ENCODE results near the gene FAM240B.

FAM240B gene

GRCh38 chr9:38718148-38718547 is 1.8 kb downstream of the FAM240B start:
- no peak overlapping the region for H3K4me3 ChIP-seq (ENCODE audit: low read length)
- no peak for TF ChIP-seq ZNF274 (IDR thresholded peaks at IDR 0.05; ENCODE audit: low read depth, low read length)

- TF ChIP-seq ZNF274 (IDR thresholded peaks at IDR 0.05; ENCODE audit: low read depth, low read length), result no peak
Observed at GRCh38 chr9:38715684-38716083, 4.2 kb downstream of the FAM240B start.

GRCh38 chr9:38713426-38713825 is 6.5 kb downstream of the FAM240B start:
- H3K4me3 ChIP-seq (ENCODE audit: low read length), result no peak overlapping the region
- no peak for TF ChIP-seq ZNF274 (IDR thresholded peaks at IDR 0.05; ENCODE audit: low read depth, low read length)

More at GRCh38 chr9:38715684-38716083, 4.2 kb downstream of the FAM240B start:
- no peak overlapping the region for H3K4me3 ChIP-seq (ENCODE audit: low read length)

- H3K4me3 ChIP-seq (ENCODE audit: low read length), result no peak overlapping the region
- TF ChIP-seq ZNF274 (IDR thresholded peaks at IDR 0.05; ENCODE audit: low read depth, low read length), result no peak
Observed at GRCh38 chr9:38708759-38709158, 11.2 kb downstream of the FAM240B start.

DNA sequence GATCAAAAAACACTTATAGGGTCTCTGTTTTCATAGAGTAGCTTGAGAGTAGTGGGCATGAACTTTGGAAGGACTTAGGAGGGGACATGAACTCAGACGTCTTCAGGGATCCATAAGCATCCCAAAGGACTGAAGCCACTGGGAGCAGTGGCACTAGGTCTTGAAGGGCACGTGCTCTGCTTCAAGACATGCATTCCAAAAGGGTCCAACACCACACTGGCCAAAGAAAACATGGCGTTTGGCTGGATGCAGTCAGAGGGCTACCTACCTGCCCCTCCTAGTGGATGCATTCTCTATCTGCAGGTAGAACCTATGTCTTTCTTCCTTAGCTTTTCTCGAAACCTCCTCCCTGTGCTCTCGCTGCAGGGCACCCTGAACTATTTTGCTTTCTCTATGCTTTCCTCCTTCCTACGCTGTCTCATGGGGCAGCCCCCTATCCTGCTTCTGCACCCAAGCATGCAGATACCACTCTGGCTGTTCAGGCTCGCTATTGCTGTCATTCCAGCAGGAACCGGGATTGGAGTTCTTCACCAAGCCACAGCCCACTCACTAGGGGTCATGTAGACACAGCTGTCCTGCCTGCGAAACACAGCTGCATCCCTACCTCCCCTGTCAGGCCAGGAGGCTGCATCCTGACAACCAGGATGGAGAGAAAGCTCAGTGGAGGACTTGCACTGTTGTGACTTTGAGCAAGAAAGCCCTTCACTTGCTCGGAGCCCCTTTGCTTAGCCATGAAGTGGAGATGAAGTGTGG is 11.9 kb downstream of the FAM240B start:
- no peak overlapping the region for H3K4me3 ChIP-seq (ENCODE audit: low read length)
- TF ChIP-seq ZNF274 (IDR thresholded peaks at IDR 0.05; ENCODE audit: low read depth, low read length), result no peak

GRCh38 chr9:38706493-38706892 is 13.4 kb downstream of the FAM240B start:
- TF ChIP-seq ZNF274 (IDR thresholded peaks at IDR 0.05; ENCODE audit: low read depth, low read length), result no peak
- H3K4me3 ChIP-seq (ENCODE audit: low read length), result no peak overlapping the region

DNA sequence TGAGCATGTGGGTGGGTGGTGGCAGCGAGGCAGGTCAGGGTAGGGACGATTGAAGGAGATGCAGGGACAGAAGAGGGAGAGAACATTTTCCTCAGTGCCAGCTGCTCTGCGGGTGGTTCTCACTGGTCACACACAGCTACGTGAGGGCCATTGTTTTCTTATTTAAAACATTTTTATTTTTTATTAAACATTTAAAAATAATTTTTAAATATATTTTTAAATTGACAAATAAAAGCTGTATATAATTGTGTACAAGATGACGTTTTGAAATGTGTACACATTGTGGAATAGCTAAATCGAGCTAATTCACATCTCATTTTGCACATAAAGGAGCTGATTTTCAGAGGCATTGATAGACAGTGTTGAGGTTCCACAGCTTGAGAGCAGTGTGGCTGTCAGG is 14.0 kb downstream of the FAM240B start:
- H3K4me3 ChIP-seq (ENCODE audit: low read length), result no peak overlapping the region
- TF ChIP-seq ZNF274 (IDR thresholded peaks at IDR 0.05; ENCODE audit: low read depth, low read length), result no peak

GRCh38 chr9:38700695-38701094 is 19.2 kb downstream of the FAM240B start:
- H3K4me3 ChIP-seq (ENCODE audit: low read length), result no peak overlapping the region
- no peak for TF ChIP-seq ZNF274 (IDR thresholded peaks at IDR 0.05; ENCODE audit: low read depth, low read length)

DNA sequence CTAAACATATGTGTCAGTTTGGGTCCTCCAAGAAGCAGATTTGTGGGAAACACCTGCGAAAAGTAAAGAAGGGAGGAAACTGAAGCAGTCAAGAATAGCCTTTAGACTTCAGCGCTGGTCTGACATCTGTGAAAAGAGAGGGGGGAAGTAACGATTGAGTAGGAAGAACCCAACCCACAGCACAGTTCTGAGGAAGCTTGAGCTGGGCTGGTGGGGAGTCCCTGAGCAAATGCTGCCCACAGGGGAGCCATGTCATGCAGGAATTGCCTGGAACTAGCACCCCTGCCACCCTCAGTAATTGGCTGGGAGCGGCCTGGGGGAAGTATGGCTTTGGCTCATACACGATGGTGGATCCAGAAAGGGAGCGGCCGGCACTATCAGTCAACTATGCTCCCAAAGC is 20.6 kb downstream of the FAM240B start:
- no peak for TF ChIP-seq ZNF274 (IDR thresholded peaks at IDR 0.05; ENCODE audit: low read depth, low read length)
- H3K4me3 ChIP-seq (ENCODE audit: low read length), result no peak overlapping the region

GRCh38 chr9:38697776-38698300 is 22.1 kb downstream of the FAM240B start:
- no peak overlapping the region for H3K4me3 ChIP-seq (ENCODE audit: low read length)
- TF ChIP-seq ZNF274 (IDR thresholded peaks at IDR 0.05; ENCODE audit: low read depth, low read length), result no peak

DNA sequence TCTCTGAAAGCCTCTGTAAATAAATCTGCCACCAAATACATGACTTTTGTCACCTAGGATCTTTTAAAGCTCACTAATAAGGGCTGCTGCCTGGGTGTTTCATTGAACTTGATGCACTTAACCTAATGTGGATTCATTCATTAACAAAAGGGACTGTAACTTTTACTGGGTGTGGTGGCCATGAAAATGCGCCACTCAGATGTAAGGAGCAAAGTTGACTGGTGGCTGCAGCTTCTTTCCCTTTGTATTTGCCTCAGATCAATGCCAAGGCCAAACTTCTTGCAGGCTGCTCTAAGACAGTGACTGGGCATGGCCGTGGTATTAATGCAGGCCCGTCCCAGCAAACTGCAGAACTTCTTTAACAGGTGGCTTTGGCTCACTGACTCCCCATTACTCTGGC is 22.9 kb downstream of the FAM240B start:
- no peak for TF ChIP-seq ZNF274 (IDR thresholded peaks at IDR 0.05; ENCODE audit: low read depth, low read length)
- no peak overlapping the region for H3K4me3 ChIP-seq (ENCODE audit: low read length)

DNA sequence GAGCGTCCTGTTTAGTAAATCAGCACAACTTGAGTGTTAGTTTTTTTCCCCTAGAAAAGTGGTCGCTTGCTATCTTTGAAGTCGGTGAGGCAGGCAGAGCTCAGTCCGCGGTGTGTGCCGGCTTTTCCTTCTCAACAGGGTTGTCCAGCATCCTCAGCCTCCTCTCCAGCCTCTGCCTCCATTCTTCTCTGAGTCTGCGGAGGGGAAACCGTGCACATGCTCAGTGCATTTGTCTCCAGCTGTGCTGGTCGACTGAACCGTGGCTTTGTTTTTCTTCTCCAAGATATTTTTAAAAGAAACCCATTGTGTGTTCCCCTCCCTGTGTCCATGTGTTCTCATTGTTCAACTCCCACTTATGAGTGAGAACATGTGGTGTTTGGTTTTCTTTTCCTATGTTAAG is 25.3 kb downstream of the FAM240B start:
- TF ChIP-seq ZNF274 (IDR thresholded peaks at IDR 0.05; ENCODE audit: low read depth, low read length), result no peak
- H3K4me3 ChIP-seq (ENCODE audit: low read length), result no peak overlapping the region

GRCh38 chr9:38692707-38693106 is 27.2 kb downstream of the FAM240B start:
- no peak overlapping the region for H3K4me3 ChIP-seq (ENCODE audit: low read length)
- TF ChIP-seq ZNF274 (IDR thresholded peaks at IDR 0.05; ENCODE audit: low read depth, low read length), result no peak

- TF ChIP-seq ZNF274 (IDR thresholded peaks at IDR 0.05; ENCODE audit: low read depth, low read length), result no peak
- no peak overlapping the region for H3K4me3 ChIP-seq (ENCODE audit: low read length)
Observed at GRCh38 chr9:38690574-38690973, 29.4 kb downstream of the FAM240B start.

- no peak for TF ChIP-seq ZNF274 (IDR thresholded peaks at IDR 0.05; ENCODE audit: low read depth, low read length)
- no peak overlapping the region for H3K4me3 ChIP-seq (ENCODE audit: low read length)
Observed at GRCh38 chr9:38689678-38690077, 30.3 kb downstream of the FAM240B start.

GRCh38 chr9:38687992-38688391 is 31.9 kb downstream of the FAM240B start:
- no peak overlapping the region for H3K4me3 ChIP-seq (ENCODE audit: low read length)
- no peak for TF ChIP-seq ZNF274 (IDR thresholded peaks at IDR 0.05; ENCODE audit: low read depth, low read length)

All from GM08714 (cell line).